Stimulated activated CD4-positive, alpha-beta T cell treated with anti-CD3 and anti-CD28 coated beads, TNF-alpha, amount 100 ng/mL, for 48 hours (primary cell): ENCODE data around the gene TMEM235.
A peak's percentile ranks its signal among the peaks of the same experiment; 100 is the strongest.
"Not testable (repeated sequence)": the region's sequence is repeated elsewhere in the genome, so short reads cannot be mapped to it uniquely, and the experiment has no call there.

ENCODE experiments used
- DNase-seq, 3 donors: peaks; one replicate each; pipeline ENCODE4 v3.0.0-alpha.2; 2020; ENCODE audit warnings: low read depth in 3 of 3

The TMEM235 gene

GRCh38 chr17:78238823-78239488 lies 7.5 kb downstream of the TMEM235 start:
- DNase-seq, result no peak

- no peak for DNase-seq
These were observed 8.1 kb downstream of the TMEM235 start for GRCh38 chr17:78239489-78239931.

- no peak for DNase-seq
These were observed 8.7 kb downstream of the TMEM235 start for GRCh38 chr17:78240012-78240655.

GRCh38 chr17:78240839-78241238 lies 9.4 kb downstream of the TMEM235 start:
- DNase-seq, result no peak

- DNase-seq, result no peak
These were observed 10.0 kb downstream of the TMEM235 start for GRCh38 chr17:78241277-78242023.

- DNase-seq, result no peak
These were observed 10.8 kb downstream of the TMEM235 start for GRCh38 chr17:78242024-78242742.

GRCh38 chr17:78247304-78247703 lies 15.9 kb downstream of the TMEM235 start:
- DNase-seq, result no peak

GRCh38 chr17:78248051-78248914 lies 16.9 kb downstream of the TMEM235 start:
- DNase-seq, result no peak

- no peak for DNase-seq
These were observed 17.8 kb downstream of the TMEM235 start for GRCh38 chr17:78249074-78249817.

GRCh38 chr17:78249818-78250806 lies 18.7 kb downstream of the TMEM235 start:
- no peak for DNase-seq

GRCh38 chr17:78250891-78251772 lies 19.7 kb downstream of the TMEM235 start:
- DNase-seq, result peak; percentile 74 to 83 (median 81)

- DNase-seq, result no peak
These were observed 20.3 kb downstream of the TMEM235 start for GRCh38 chr17:78251773-78252103.

- no peak for DNase-seq
These were observed 20.7 kb downstream of the TMEM235 start for GRCh38 chr17:78252111-78252634.

- DNase-seq, result no peak
These were observed 21.5 kb downstream of the TMEM235 start for GRCh38 chr17:78252701-78253635.

GRCh38 chr17:78253636-78253945 lies 22.2 kb downstream of the TMEM235 start:
- not testable (repeated sequence) for DNase-seq

GRCh38 chr17:78253946-78254672 lies 22.7 kb downstream of the TMEM235 start:
- DNase-seq, result peak; percentile 64 to 76 (median 68)
